Psoas muscle (tissue), 8 donors: Measurements from ENCODE around the gene HDX. TPM values are rescaled to one million over a fixed set of nuclear protein-coding genes. Genes with fewer than 3 reads are reported as not detected.

ENCODE experiments used
- ATAC-seq, 4 donors: fragments of 200-7000 bp; cut with Tn5 transposase; one replicate each; pipeline ENCODE4 v1.9.1; 2020; ENCODE audit warnings: moderate library complexity in 3 of 4, mild to moderate bottlenecking in 2 of 4
- DNase-seq, 2 donors: peaks; one replicate each; pipeline ENCODE4 v3.0.0-alpha.2; 2020
- H3K27ac ChIP-seq: fragments of 200-600 bp; one replicate; pipeline ENCODE4 v1.8.0; 2022
- H3K27me3 ChIP-seq, 3 donors: fragments of 200-600 bp in 1 of 3; one replicate each; pipeline versions ENCODE4 v1.6.1 to v1.8.0; 2013 to 2022; ENCODE audit warnings: low read length in 2 of 3, mild to moderate bottlenecking in 2 of 3, moderate library complexity in 1 of 3; ENCODE audit not compliant: insufficient read depth in 3 of 3
- H3K36me3 ChIP-seq, 2 donors: fragments of 200-600 bp in 1 of 2; one replicate each; pipeline versions ENCODE4 v1.6.1 to v1.8.0; 2013 to 2022; ENCODE audit warnings: low read depth in 1 of 2, mild to moderate bottlenecking in 1 of 2, moderate library complexity in 1 of 2; ENCODE audit not compliant: insufficient read depth in 1 of 2
- H3K4me1 ChIP-seq: fragments of 200-600 bp; one replicate; pipeline ENCODE4 v1.8.0; 2022
- H3K4me3 ChIP-seq: fragments of 200-600 bp; one replicate; pipeline ENCODE4 v1.8.0; 2022; ENCODE audit warnings: mild to moderate bottlenecking
- H3K9me3 ChIP-seq: fragments of 200-600 bp; one replicate; pipeline ENCODE4 v1.8.0; 2022
- WGBS, 3 donors: extraction: QIAGEN DNeasy Blood & Tissue Kit; methylation state at CpG; one replicate each; pipeline versions ENCODE4 v1.1.6 to v1.1.7; 2013; 5-methylcytosine and 5-hydroxymethylcytosine counted together
- intact Hi-C, 2 donors: fragments of 100-400 bp; cut with DNase I; formaldehyde crosslinking; loops; one replicate each; pipeline versions ENCODE4 v1.11.0 to v1.14.2; 2022
- polyA plus RNA-seq, 3 donors: library from polyadenylated mRNA; stranded (reverse); fragments of 200-250 nt; gene quantifications; one replicate each; pipeline ENCODE4 v1.2.3, GENCODE V29; 2013
- total RNA-seq, 4 donors: library from RNA; stranded (reverse); fragmentation: NEBNext Ultra II Directional in 2 of 4; extraction: Animal tissue kit (Norgen Biotek cat#: 25700) in 2 of 4; gene quantifications; one replicate each; pipeline versions ENCODE4 v1.2.1 to v1.2.4, GENCODE V29; 2021 to 2023
- TF ChIP-seq, protein P1 (sequence below): fragments of 200-600 bp; IDR thresholded peaks from one replicate; pipeline ENCODE4 v1.8.0; 2022; ENCODE audit warnings: antibody characterized with exemption
- donor health status: healthy with polysubstance abuse.
- donor health status: DM: no; HTN: no; CAD: no; lungs with moderate emphysema.
- donor health status: Bipolar disorder and iron deficiency.
- donor health status: healthy.
- donor health status: DM: yes; HTN: yes; CAD: no.
- donor health status: DM: no; HTN: no; CAD: no.
- donor health status: DM: no; HTN: no; CAD: no.
- donor health status: DM: yes; HTN: yes; CAD: no.

HDX gene
- total and polyA plus RNA-seq, 7 donors, result 0.11 to 1.7 (median 0.46) TPM

DNA sequence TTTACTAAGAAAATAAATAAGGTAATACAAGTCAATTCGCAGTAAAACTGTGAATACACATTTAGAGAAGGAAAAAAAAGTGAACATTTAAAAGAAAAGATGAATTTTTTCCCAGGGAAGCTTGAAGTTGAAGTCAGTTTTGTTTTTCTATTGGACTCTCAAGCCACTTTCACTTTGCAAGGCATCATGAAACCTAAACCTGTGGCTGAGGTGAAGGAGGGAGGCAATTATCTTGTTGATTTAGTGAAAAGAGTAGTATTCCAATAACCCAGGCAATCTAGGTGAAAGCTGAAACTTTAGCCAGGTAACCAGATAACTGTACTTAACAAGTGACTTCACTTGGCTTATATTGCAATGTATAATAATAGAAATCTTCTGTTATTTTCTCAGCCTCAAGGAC, 138.6 kb downstream of the HDX start:
- WGBS, 3 donors, result 19 to 32% (median 31%) methylated on average over 1 of the region's 1 CpG
- Histone ChIP-seq H3K27ac (no peak overlapping the region), H3K4me1 (no peaks in the 10 kb centered on the region), H3K9me3 (peaks cover 2% of the 10 kb centered on the region), H3K4me3 (no peak overlapping the region), H3K36me3 (no peaks in the 10 kb centered on the region), H3K27me3 (no peaks in the 10 kb centered on the region)
- TF ChIP-seq, protein P1, sequence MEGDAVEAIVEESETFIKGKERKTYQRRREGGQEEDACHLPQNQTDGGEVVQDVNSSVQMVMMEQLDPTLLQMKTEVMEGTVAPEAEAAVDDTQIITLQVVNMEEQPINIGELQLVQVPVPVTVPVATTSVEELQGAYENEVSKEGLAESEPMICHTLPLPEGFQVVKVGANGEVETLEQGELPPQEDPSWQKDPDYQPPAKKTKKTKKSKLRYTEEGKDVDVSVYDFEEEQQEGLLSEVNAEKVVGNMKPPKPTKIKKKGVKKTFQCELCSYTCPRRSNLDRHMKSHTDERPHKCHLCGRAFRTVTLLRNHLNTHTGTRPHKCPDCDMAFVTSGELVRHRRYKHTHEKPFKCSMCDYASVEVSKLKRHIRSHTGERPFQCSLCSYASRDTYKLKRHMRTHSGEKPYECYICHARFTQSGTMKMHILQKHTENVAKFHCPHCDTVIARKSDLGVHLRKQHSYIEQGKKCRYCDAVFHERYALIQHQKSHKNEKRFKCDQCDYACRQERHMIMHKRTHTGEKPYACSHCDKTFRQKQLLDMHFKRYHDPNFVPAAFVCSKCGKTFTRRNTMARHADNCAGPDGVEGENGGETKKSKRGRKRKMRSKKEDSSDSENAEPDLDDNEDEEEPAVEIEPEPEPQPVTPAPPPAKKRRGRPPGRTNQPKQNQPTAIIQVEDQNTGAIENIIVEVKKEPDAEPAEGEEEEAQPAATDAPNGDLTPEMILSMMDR, result no peak
- no peak for DNase-seq
- intact Hi-C loops, result no loop called here
- ATAC-seq, result no peak

DNA sequence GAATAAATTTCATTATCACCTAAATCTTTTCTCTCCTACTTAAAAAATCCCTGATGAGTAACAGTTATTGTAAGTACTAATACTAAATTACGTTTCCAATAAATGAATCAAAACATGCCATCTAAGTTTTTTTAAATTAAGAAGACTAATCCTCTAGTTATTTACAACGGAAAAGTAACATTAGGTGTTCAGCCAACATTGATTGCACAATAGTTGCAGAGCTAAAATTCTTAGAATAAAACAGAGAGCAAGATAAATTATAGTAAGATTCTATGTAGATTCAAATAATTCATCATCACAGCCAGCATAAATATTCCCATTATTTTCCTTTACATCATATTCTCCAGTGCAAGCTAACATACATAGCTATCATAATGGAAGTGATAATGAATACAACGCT, 139.2 kb downstream of the HDX start:
- Histone ChIP-seq H3K4me3 (no peak overlapping the region), H3K36me3 (no peaks in the 10 kb centered on the region), H3K27me3 (no peaks in the 10 kb centered on the region), H3K27ac (no peak overlapping the region), H3K4me1 (no peaks in the 10 kb centered on the region), H3K9me3 (peaks cover 2% of the 10 kb centered on the region)
- no peak for DNase-seq
- 25 to 37% (median 34%) methylated on average over 3 of the region's 3 CpGs for WGBS, 3 donors
- intact Hi-C loops, result no loop called here
- ATAC-seq, result no peak
- TF ChIP-seq, protein P1, result no peak

DNA sequence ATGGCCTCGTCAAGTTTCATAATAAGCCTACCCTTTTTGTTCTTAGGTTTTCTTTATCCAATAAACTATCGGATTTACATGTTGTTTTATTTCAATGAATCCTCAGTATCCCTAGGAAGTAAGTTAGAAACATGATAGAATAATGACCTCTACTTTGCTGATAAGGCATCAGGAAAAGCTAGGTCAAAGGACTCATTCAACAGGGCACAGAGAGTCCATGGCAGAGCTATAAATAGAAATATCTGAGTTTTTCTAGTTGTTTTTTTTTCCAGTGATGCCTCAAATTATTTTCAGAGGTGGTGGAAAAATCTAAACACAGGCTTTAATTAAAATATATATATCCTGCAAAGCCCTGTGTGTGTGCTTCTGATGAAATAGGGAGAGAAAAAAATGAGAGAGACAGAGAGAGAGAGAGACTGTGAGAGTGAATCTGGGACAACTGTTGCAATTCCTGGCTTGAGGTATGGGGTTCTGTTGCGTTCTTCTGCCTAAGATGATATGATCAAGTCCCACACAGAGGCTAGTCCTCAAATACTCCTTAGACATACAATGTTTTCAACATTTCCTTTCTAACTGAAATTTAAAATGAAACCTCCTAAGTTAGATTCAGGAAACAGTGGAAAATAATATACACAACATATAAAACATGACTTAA, 139.9 kb downstream of the HDX start:
- H3K9me3 ChIP-seq, result no peaks in the 10 kb centered on the region
- no peaks in the 10 kb centered on the region for H3K36me3 ChIP-seq
- no peaks in the 10 kb centered on the region for H3K27me3 ChIP-seq
- TF ChIP-seq, protein P1, result no peak
- peak in 1 of 4 donors; percentile 54 for ATAC-seq
- no peaks in the 10 kb centered on the region for H3K4me1 ChIP-seq
- 53 to 66% (median 66%) methylated on average over 3 of the region's 3 CpGs for WGBS, 3 donors
- intact Hi-C loops, result no loop called here
- no peak overlapping the region for H3K27ac ChIP-seq
- DNase-seq, result no peak
- H3K4me3 ChIP-seq, result no peak overlapping the region

DNA sequence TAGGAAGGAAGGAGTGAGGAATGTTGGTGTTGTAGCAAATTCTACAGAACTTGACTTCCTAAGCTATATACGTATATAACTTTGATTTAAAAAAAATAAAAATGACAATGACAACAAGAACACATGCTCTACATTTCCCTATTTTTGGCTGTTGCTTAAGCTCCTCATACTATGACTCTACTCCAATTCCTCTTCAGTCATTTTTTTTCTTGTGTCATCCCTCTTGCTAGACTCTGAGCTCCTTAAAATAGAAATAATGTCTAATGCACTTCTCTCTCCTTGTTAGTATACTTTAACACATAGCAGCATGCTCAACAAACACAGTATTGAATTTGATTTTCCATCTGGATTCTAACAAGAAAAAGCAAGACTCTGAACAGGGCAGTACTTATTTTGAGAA, 144.0 kb downstream of the HDX start:
- intact Hi-C loops, result no loop called here
- no peaks in the 10 kb centered on the region for H3K9me3 ChIP-seq
- no peaks in the 10 kb centered on the region for H3K36me3 ChIP-seq
- DNase-seq, result no peak
- H3K27ac ChIP-seq, result no peak overlapping the region
- H3K4me3 ChIP-seq, result no peak overlapping the region
- H3K27me3 ChIP-seq, result no peaks in the 10 kb centered on the region
- H3K4me1 ChIP-seq, result no peaks in the 10 kb centered on the region
- ATAC-seq, result no peak
- 61 to 79% (median 69%) methylated on average over 1 of the region's 1 CpG for WGBS, 3 donors
- TF ChIP-seq, protein P1, result no peak

DNA sequence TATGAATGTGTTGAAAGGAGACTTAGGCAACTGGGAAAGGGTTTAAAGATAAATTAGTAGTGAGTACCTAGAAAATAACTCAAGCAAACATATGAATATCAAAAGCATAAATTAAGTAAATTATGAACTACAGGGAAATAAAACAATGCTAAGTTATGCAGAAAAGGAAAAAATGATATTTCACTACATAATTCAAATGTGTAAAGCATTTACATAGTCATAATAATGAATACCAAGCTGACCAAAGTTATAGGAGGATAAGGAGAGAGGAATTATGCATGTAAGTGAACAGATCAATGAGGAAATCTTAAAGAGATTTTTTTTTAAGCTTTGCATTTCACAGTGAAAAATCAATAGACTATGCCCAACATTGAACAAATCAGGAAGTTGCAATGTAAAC, 145.0 kb downstream of the HDX start:
- H3K4me1 ChIP-seq, result no peaks in the 10 kb centered on the region
- ATAC-seq (no peak), DNase-seq (no peak)
- H3K9me3 ChIP-seq, result no peaks in the 10 kb centered on the region
- no peak overlapping the region for H3K27ac ChIP-seq
- intact Hi-C loops, result no loop called here
- H3K4me3 ChIP-seq, result no peak overlapping the region
- H3K36me3 ChIP-seq, result no peaks in the 10 kb centered on the region
- TF ChIP-seq, protein P1, result no peak
- no peaks in the 10 kb centered on the region for H3K27me3 ChIP-seq
